Activated CD4-positive, alpha-beta T cell treated with anti-CD3 and anti-CD28 coated beads, Interleukin-2, amount 10 ng/mL, durations not matched to agents 7 days and 5 days (primary cell): ENCODE data around the gene LZTS3. TPM values are rescaled to one million over a fixed set of nuclear protein-coding genes. Genes with fewer than 3 reads are reported as not detected.
A peak's percentile ranks its signal among the peaks of the same experiment; 100 is the strongest.

Experiments
- CTCF ChIA-PET: fragments of 350-600 bp; sonication (Branson Sonifier 250); formaldehyde crosslinking; loops from one replicate; lab custom pipeline; 2021; ENCODE audit warnings: antibody characterized with exemption; lab: Charles Lee
- POLR2A ChIA-PET: fragments of 350-600 bp; sonication (Branson Sonifier 250); formaldehyde crosslinking; loops from one replicate; lab custom pipeline; 2021; ENCODE audit warnings: antibody characterized with exemption; lab: Charles Lee
- DNase-seq: peaks from one replicate; pipeline ENCODE4 v3.0.0-alpha.2; 2020
- H3K27ac Mint-ChIP-seq: one replicate; pipeline ENCODE4 v1.8.0; 2021; ENCODE audit warnings: mild to moderate bottlenecking, moderate library complexity, mixed read lengths
- H3K27me3 Mint-ChIP-seq: one replicate; pipeline ENCODE4 v1.8.0; 2021; ENCODE audit warnings: mixed read lengths
- H3K36me3 Mint-ChIP-seq: one replicate; pipeline ENCODE4 v1.8.0; 2021; ENCODE audit warnings: low read depth, mixed read lengths
- H3K4me1 Mint-ChIP-seq: one replicate; pipeline ENCODE4 v1.8.0; 2021; ENCODE audit warnings: mixed read lengths
- H3K4me3 Mint-ChIP-seq: one replicate; pipeline ENCODE4 v1.8.0; 2021; ENCODE audit warnings: mild to moderate bottlenecking, moderate library complexity, mixed read lengths
- H3K9me3 Mint-ChIP-seq: one replicate; pipeline ENCODE4 v1.8.0; 2021; ENCODE audit warnings: mixed read lengths
- total RNA-seq, 2 experiments: library from RNA; stranded (reverse); gene quantifications; one replicate each; pipeline ENCODE4 v1.2.3, GENCODE V29; 2021

The LZTS3 gene
- total RNA-seq, 2 experiments from 2014 or later: 0.62 to 0.65 TPM

DNA sequence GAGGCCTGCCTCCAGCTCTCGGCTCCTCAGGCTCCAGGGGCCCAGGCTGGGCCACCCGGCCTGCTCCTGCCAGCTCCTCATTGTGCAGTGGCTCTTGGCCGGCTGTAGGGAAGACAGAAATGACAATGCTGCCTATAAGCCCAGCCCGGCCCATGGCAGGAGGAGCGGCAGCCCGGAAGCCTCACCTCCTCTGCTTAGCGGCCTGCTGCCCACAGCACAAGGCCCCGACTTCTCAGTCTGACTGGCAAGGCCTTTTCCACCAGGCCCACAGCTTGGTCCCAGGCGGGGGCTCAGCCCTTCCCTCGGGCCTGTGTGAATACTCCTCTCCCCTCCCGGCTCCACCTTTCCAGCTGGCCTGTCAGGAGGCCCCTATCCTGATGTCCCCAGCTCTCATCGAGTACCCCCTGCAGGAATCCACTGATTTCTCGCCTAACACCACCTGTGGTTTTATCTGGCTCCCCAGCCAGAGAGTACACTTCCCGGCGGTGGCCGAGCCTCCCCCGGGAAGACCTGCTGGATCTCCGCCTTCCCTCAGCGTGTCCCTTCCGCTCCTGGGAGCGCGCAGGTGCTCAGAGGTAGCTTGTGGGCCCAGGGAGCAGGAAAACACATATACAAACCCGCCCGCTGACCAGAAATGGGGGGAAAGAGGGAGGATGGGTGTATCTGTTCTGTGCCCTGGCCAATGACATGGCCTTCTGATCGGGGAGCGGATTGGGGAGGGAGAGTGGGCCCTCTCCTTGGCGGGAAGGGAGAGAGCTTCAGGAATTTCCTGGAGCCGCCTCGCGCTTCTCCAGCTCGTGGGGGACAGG lies 30.2 kb upstream of the LZTS3 start:
- Mint-ChIP-seq H3K36me3 (peaks cover 31% of the 10 kb centered on the region), H3K4me1 (peaks cover 22% of the 10 kb centered on the region), H3K27ac (peak overlapping the region; percentile 97), H3K9me3 (no peaks in the 10 kb centered on the region), H3K27me3 (no peaks in the 10 kb centered on the region), H3K4me3 (peak overlapping the region; percentile 92)
- DNase-seq: peak; percentile 44
- CTCF ChIA-PET: interaction anchor here (0.8 to 0.9 kb wide), 2 partner anchors 20 to 36 kb away, joined by 3 read pairs; partner anchors contain the start of gene SLC4A11
- POLR2A ChIA-PET: interaction anchor here (0.5 kb wide), 2 partner anchors 8 to 128 kb away, joined by 3 read pairs; no protein-coding TSS in a partner anchor

DNA sequence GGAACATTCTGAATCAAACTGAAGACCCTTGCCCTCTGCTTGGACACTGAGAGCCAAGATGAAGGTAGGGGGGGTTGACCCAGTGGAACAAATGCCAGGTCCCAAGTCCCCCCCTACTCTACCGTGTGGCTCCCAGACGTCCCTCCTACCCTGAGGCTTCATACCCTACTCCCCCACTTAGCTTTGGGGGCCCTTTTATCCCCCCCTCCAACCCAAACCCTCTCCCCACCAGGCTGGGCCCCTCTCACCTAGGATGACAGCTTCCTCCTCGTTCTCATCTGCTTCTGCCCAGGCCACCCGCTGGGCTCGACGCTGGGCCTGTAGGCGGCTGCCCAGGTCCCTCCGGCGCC lies 29.6 kb upstream of the LZTS3 start:
- peaks cover 17% of the 10 kb centered on the region for H3K4me1 Mint-ChIP-seq
- H3K36me3 Mint-ChIP-seq: peaks cover 32% of the 10 kb centered on the region
- CTCF ChIA-PET: no interaction called here

DNA sequence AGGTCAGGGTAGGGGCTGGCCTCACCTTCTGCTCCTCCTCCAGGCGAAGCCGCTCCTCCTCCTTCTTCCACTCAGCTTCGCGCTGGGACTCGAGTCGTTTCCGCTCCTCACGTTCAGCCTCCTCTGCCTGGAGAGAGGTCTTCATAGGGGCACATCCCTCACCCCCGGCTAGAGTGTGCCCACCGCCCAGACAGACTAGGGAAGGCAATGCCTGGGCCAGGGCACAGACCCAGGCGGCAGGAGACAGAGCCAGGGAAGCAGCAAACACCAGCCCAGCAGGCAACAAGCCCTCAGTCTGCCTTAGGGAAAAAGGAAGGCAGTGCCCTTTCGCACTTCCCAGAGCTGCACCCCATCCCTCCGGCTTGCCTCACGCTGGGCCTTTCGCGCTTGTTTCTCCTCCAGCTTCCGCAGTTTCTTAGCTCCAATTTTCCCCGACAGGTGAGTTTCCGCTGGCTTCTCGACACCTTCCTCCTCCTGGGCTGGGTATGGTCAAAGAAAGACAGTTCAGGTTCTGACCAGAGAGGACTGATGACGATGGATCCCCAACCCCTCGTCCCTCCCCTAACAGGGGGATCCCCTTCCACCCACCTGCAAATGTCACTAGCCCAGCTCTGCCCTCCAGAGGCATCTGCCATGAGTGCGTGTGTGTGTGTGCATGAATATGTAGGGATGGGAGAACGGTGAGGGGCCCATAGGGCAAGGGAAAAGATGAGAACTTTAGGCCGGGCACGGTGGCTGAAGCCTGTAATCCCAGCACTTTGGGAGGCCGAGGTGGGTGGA lies 26.8 kb upstream of the LZTS3 start:
- ChIA-PET CTCF (interaction anchor here (1.0 kb wide), 3 partner anchors 11 to 103 kb away, joined by 3 to 4 read pairs (median 3); no protein-coding TSS in a partner anchor), POLR2A (no interaction called here)
- Mint-ChIP-seq H3K4me1 (peaks cover 23% of the 10 kb centered on the region), H3K4me3 (no peak overlapping the region), H3K9me3 (no peaks in the 10 kb centered on the region), H3K27ac (no peak overlapping the region), H3K36me3 (peaks cover 53% of the 10 kb centered on the region), H3K27me3 (no peaks in the 10 kb centered on the region)
- no peak for DNase-seq

More for the DNA sequence above, 29.6 kb upstream of the LZTS3 start:
- Mint-ChIP-seq H3K27me3 (no peaks in the 10 kb centered on the region), H3K9me3 (no peaks in the 10 kb centered on the region), H3K4me3 (peak overlapping the region; percentile 92), H3K27ac (peak overlapping the region; percentile 97)
- DNase-seq: no peak
- POLR2A ChIA-PET: no interaction called here

DNA sequence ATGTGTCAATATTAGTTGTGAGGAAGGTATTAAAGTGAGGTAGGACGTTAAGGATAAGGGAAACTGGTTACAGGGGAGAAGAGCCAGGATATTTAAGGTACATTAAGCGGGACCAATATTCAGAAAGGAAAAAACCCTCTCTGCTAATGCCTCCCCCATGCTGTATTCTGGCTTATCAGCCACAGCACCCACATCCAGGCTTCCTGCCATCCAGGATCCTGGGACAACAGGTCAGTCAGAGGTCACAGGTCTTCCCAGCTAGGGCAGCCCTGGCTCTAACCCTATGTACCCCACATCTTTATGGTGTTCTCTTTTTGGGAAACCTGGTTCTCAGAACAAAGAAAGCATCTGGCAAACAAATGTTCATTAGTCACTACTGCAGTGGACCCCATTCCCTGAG lies 25.9 kb upstream of the LZTS3 start:
- no peak for DNase-seq
- POLR2A ChIA-PET: no interaction called here
- Mint-ChIP-seq H3K27ac (no peak overlapping the region), H3K9me3 (no peaks in the 10 kb centered on the region), H3K27me3 (no peaks in the 10 kb centered on the region), H3K4me3 (no peak overlapping the region), H3K36me3 (peaks cover 54% of the 10 kb centered on the region), H3K4me1 (peaks cover 19% of the 10 kb centered on the region)
- CTCF ChIA-PET: interaction anchor here (1.0 kb wide), 1 partner anchor 13 kb away, joined by 4 read pairs; no protein-coding TSS in a partner anchor

DNA sequence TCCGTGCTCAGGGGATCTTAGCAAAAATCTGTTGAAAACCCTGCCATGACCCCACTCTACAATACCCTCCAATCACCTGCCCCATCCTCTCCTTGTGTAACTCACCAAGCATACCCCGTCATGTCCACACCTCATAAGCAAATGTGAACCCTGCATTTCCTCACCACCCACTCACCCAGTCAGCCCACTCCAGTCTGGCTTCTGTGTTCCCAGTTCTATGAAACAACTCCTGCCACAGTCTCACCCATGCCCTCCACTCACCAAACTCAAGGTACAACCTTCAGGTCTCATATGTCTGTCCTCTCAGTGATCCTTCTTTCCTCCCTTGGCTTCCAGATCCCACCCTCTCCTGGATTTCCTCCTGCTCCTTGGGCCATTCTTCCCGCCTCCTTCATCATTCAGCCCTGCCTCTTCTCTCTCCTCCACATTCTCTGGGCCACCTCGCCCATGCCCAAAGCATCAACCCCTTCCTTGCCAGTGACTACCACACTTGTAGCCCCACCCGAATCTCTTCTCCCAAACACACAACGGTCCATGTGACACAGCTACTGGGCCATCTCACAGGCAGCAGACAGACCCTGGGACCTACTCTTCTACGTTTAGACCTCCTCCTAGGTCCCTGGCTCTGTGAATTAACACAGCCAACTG lies 22.4 kb upstream of the LZTS3 start:
- H3K27me3 Mint-ChIP-seq: no peaks in the 10 kb centered on the region
- no peak for DNase-seq
- CTCF ChIA-PET: interaction anchor here (0.5 to 0.7 kb wide), 2 partner anchors 12 to 52 kb away, joined by 3 read pairs; no protein-coding TSS in a partner anchor
- no peaks in the 10 kb centered on the region for H3K9me3 Mint-ChIP-seq
- POLR2A ChIA-PET: no interaction called here
- H3K4me1 Mint-ChIP-seq: peaks cover 7% of the 10 kb centered on the region
- no peak overlapping the region for H3K4me3 Mint-ChIP-seq
- peaks cover 64% of the 10 kb centered on the region for H3K36me3 Mint-ChIP-seq
- peak overlapping the region; percentile 14 for H3K27ac Mint-ChIP-seq

DNA sequence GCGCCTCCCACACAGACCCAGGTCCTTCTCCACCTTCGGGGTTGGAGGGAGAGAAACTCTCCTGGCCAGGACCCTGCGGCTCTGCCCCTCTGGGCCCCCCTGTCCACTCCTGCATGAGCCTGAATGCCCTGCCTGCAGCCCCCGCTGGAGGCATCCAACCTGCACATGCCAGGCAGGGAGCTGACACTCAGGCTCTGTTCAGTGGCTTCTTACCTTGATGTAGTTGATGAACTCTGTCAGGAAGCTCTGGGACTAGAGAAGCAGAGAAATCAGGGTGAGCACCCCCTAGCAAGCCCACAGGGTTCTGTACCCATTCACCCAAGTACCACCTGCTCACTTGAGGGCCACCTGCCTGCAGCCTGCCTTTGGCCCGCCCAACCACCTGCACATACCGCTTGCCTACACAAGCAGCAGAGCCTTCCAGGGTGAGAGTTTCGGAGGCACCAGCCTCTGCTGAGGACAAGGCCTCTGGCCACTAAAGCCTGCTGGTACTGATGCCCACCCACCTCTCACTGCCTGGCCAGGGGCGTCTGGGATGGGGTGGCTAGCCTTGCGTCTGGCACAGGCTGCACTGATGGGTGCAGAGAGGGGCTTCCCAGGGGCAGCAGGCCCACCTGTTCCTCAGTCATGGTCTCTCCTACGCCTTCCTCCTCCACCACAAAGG lies 21.4 kb upstream of the LZTS3 start:
- H3K27ac Mint-ChIP-seq: no peak overlapping the region
- DNase-seq: no peak
- H3K36me3 Mint-ChIP-seq: peaks cover 61% of the 10 kb centered on the region
- POLR2A ChIA-PET: no interaction called here
- H3K4me1 Mint-ChIP-seq: peaks cover 7% of the 10 kb centered on the region
- CTCF ChIA-PET: no interaction called here
- H3K9me3 Mint-ChIP-seq: no peaks in the 10 kb centered on the region
- H3K27me3 Mint-ChIP-seq: no peaks in the 10 kb centered on the region
- H3K4me3 Mint-ChIP-seq: no peak overlapping the region

DNA sequence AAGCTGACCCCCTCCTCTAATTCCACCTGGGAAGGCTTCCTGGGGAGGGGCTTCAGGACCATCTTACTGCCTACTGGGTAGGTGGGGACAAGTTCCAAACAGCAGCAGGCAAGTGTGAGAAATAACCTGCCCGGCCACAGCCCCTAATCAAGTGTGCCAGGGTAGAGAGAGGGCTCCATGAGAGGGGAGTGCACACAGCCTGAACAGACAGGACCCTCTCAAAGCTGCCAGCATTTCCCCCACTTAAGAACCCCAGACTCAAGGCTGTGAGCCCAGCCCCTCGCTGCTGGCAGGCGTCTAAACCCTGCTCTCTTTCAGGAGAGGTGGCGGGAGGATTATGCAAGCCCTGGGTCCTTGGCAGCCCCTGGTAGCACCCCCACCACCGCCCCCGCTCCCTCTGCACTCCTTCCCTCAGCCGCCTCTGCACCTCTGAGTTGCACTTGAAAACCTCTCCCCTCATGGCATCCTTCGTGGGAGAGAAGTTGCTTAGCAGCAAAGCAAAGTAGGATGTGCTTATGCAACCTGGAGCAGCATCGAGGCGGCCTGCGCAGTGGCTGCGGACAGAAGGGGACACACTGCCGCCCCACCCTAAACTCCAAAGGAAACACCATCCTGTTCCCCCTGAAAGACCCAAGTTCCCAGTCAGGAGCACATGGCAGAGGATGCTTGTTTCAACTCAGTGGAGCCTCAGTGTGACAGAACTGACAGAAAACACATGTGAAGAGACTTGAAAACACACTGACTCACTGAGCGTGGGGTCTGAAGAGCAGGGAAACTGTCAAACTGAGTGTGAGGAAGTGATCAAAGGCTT lies 20.7 kb upstream of the LZTS3 start:
- POLR2A ChIA-PET: no interaction called here
- H3K36me3 Mint-ChIP-seq: peaks cover 60% of the 10 kb centered on the region
- no peaks in the 10 kb centered on the region for H3K9me3 Mint-ChIP-seq
- no peaks in the 10 kb centered on the region for H3K27me3 Mint-ChIP-seq
- H3K4me1 Mint-ChIP-seq: peaks cover 7% of the 10 kb centered on the region
- no peak for DNase-seq
- CTCF ChIA-PET: no interaction called here
- H3K4me3 Mint-ChIP-seq: no peak overlapping the region
- H3K27ac Mint-ChIP-seq: no peak overlapping the region

DNA sequence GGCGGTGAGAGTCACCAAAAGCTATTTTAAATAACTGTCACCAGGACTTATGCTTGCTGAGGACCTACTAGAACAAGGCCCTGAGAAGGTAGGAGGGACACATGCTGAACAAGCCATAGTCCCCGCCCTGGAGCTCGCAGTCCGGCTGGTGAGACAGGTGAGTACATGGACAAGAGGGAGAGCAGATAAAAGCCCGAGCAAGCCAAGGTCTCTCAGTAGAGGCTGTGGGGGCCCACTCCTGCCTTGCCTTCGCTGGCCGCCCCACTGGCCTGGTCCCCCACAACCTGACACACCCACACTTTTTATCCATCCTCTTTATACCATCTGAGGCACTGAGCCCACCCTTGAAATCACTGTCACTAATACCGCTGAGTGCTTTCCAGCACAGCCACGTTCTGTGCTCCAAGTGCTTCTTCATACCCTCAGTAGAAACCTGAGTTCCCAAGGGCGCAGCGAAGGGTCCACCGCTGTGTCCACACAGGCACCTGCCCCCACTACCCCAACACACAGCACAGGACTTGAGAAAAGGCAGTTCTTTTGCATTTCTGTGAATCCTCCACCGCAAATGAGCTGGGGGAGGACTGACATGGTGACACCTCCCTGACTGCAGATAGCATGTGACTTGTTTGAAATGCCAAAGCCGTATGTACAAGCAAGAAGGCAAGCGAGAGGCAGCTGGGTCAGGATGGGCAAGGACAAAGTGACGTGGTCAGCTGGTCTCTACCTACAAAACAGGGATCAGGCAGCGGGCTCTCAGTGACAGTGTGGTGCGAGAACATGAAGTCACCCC lies 19.1 kb upstream of the LZTS3 start:
- DNase-seq: no peak
- H3K9me3 Mint-ChIP-seq: no peaks in the 10 kb centered on the region
- peaks cover 7% of the 10 kb centered on the region for H3K4me1 Mint-ChIP-seq
- CTCF ChIA-PET: interaction anchor here (0.6 to 1.0 kb wide), 2 partner anchors 22 to 300 kb away, joined by 3 read pairs; no protein-coding TSS in a partner anchor
- no peak overlapping the region for H3K4me3 Mint-ChIP-seq
- H3K27ac Mint-ChIP-seq: no peak overlapping the region
- H3K36me3 Mint-ChIP-seq: peaks cover 53% of the 10 kb centered on the region
- POLR2A ChIA-PET: no interaction called here
- H3K27me3 Mint-ChIP-seq: no peaks in the 10 kb centered on the region

DNA sequence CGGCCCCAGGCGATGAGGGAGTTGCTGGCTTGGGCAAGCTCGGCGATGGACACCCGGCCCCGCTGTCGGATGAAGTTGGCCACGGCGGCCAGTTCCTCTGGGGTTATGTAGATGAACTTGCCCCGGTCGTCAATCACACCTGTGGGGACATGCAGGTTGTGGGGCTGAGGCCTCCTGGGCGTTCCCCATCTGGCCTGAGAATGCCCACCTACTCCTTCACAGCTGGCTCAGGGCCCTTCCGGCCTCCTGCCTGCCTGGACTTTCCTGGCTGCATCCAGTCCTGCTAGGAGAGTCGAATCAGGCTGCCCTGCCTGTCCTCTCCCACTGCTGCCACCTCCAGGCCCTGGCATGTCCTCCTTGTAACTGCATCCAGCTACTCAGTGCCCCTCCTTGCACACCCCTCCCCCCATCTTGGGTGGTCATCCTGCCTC lies 17.3 kb upstream of the LZTS3 start:
- H3K9me3 Mint-ChIP-seq: no peaks in the 10 kb centered on the region
- H3K27me3 Mint-ChIP-seq: no peaks in the 10 kb centered on the region
- no peak overlapping the region for H3K27ac Mint-ChIP-seq
- DNase-seq: no peak
- H3K4me1 Mint-ChIP-seq: peaks cover 3% of the 10 kb centered on the region
- POLR2A ChIA-PET: no interaction called here
- no peak overlapping the region for H3K4me3 Mint-ChIP-seq
- CTCF ChIA-PET: no interaction called here
- H3K36me3 Mint-ChIP-seq: peaks cover 40% of the 10 kb centered on the region

DNA sequence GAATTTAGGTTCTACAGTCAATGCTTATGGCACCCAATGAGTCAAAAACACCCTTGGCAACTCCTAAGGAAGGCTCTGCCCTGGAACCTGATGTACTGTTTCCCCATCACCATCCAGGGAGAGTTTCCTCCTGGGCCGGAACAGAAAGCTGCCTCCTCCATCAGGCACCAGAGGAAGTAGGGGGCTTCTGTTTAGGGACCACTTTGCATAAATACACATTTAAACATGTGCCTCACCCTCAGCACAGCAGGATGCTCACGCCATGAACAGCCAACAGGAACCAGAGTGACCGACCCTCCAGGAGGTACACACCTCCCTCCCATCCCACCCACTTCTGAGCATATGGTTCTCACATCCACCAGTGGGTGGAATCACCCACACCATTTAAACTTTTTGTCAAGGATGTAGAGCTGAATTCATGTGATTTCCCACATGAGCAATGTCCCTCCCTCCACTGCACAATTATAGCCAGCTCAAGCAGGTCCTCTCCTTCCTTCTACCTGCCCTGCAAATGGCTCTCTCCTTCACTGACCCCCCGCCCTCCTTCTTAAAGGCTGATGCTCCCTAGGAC lies 16.3 kb upstream of the LZTS3 start:
- H3K27ac Mint-ChIP-seq: peak overlapping the region; percentile 62
- POLR2A ChIA-PET: no interaction called here

More for the DNA sequence above, 16.3 kb upstream of the LZTS3 start:
- Mint-ChIP-seq H3K27me3 (no peaks in the 10 kb centered on the region), H3K9me3 (no peaks in the 10 kb centered on the region), H3K36me3 (peaks cover 34% of the 10 kb centered on the region), H3K4me3 (no peak overlapping the region), H3K4me1 (no peaks in the 10 kb centered on the region)
- DNase-seq: no peak
- CTCF ChIA-PET: interaction anchor here (1.1 kb wide), 1 partner anchor 11 kb away, joined by 3 read pairs; no protein-coding TSS in a partner anchor
